Fibroblast of skin of right quadriceps (primary cell): ENCODE data around the gene SUFU.

Source experiments
- DNase-seq: peaks from one replicate; pipeline ENCODE4 v3.0.0-alpha.2; 2013

The SUFU gene

GRCh38 chr10:102620591-102621442, 117.0 kb downstream of the SUFU start:
- DNase-seq = no peak

- DNase-seq = no peak
These were observed 117.9 kb downstream of the SUFU start for GRCh38 chr10:102621443-102622325.

GRCh38 chr10:102624094-102624493, 120.3 kb downstream of the SUFU start:
- DNase-seq = no peak

- DNase-seq = no peak
These were observed 121.2 kb downstream of the SUFU start for GRCh38 chr10:102624751-102625645.

- DNase-seq = no peak
These were observed 122.4 kb downstream of the SUFU start for GRCh38 chr10:102626026-102626685.

- no peak for DNase-seq
These were observed 123.5 kb downstream of the SUFU start for GRCh38 chr10:102627291-102627735.

GRCh38 chr10:102627736-102628293, 124.0 kb downstream of the SUFU start:
- DNase-seq = peak; percentile 74

GRCh38 chr10:102628451-102628911, 124.7 kb downstream of the SUFU start:
- no peak for DNase-seq

- peak; percentile 92 for DNase-seq
These were observed 126.2 kb downstream of the SUFU start for GRCh38 chr10:102629661-102630614.

GRCh38 chr10:102630663-102631062, 126.9 kb downstream of the SUFU start:
- no peak for DNase-seq

- DNase-seq = no peak
These were observed 128.0 kb downstream of the SUFU start for GRCh38 chr10:102631525-102632393.

- peak; percentile 55 for DNase-seq
These were observed 128.8 kb downstream of the SUFU start for GRCh38 chr10:102632394-102633111.

GRCh38 chr10:102633287-102633686, 129.5 kb downstream of the SUFU start:
- DNase-seq = peak; percentile 81

- DNase-seq = no peak
These were observed 130.1 kb downstream of the SUFU start for GRCh38 chr10:102633848-102634247.

GRCh38 chr10:102634686-102635085, 130.9 kb downstream of the SUFU start:
- DNase-seq = no peak

GRCh38 chr10:102635377-102635776, 131.6 kb downstream of the SUFU start:
- no peak for DNase-seq

- no peak for DNase-seq
These were observed 135.8 kb downstream of the SUFU start for GRCh38 chr10:102639537-102639936.

GRCh38 chr10:102641402-102641801, 137.6 kb downstream of the SUFU start:
- no peak for DNase-seq
